GM23338 (cell line): ENCODE data around the gene CXCL6. TPM values are rescaled to one million over a fixed set of nuclear protein-coding genes. Genes with fewer than 3 reads are reported as not detected.

Experiments
- ATAC-seq: fragments of 200-7000 bp; cut with Tn5 transposase; 3 replicates; pipeline ENCODE4 v1.9.1; 2020
- DNase-seq: peaks from one replicate; pipeline ENCODE4 v3.0.0-alpha.2; 2015; ENCODE audit warnings: low spot score
- H2AFZ ChIP-seq: fragments of 200-600 bp; sonication (generic); 2 replicates; pipeline ENCODE4 v1.8.0; 2016; ENCODE audit warnings: antibody characterized with exemption, mild to moderate bottlenecking, moderate library complexity
- H3F3A ChIP-seq: fragments of 200-600 bp; sonication (generic); replicated peaks from 2 replicates; pipeline ENCODE4 v1.8.0; 2017; ENCODE audit warnings: antibody characterized with exemption, mixed run types, low read depth
- H3K27ac ChIP-seq: fragments of 200-600 bp; sonication (generic); 2 replicates; pipeline ENCODE4 v1.6.1; 2016; ENCODE audit warnings: low read depth
- H3K27me3 ChIP-seq: fragments of 200-600 bp; sonication (generic); 2 replicates; pipeline ENCODE4 v1.8.0; 2016; ENCODE audit warnings: mild to moderate bottlenecking, mixed run types, moderate library complexity; ENCODE audit not compliant: insufficient read depth
- H3K36me3 ChIP-seq: fragments of 200-600 bp; sonication (generic); 2 replicates; pipeline ENCODE4 v1.8.0; 2016; ENCODE audit warnings: mild to moderate bottlenecking; ENCODE audit not compliant: insufficient read depth
- H3K4me1 ChIP-seq: fragments of 200-600 bp; sonication (generic); 2 replicates; pipeline ENCODE4 v1.8.0; 2016; ENCODE audit warnings: mild to moderate bottlenecking, moderate library complexity; ENCODE audit not compliant: insufficient read depth
- H3K4me2 ChIP-seq: fragments of 200-600 bp; sonication (generic); 2 replicates; pipeline ENCODE4 v1.7.1; 2017; ENCODE audit warnings: mixed run types
- H3K4me3 ChIP-seq: fragments of 200-600 bp; sonication (generic); 2 replicates; pipeline ENCODE4 v1.6.1; 2016; ENCODE audit warnings: mixed run types
- H3K79me2 ChIP-seq: fragments of 200-600 bp; sonication (generic); replicated peaks from 2 replicates; pipeline ENCODE4 v1.8.0; 2017; ENCODE audit warnings: mild to moderate bottlenecking; ENCODE audit not compliant: insufficient read depth
- H3K9me2 ChIP-seq: fragments of 200-600 bp; sonication (generic); 2 replicates; pipeline ENCODE4 v1.8.0; 2017; ENCODE audit not compliant: insufficient read depth
- H4K20me1 ChIP-seq: fragments of 200-600 bp; sonication (generic); replicated peaks from 2 replicates; pipeline ENCODE4 v1.8.0; 2017; ENCODE audit warnings: mild to moderate bottlenecking; ENCODE audit not compliant: insufficient read depth
- H3K27ac Mint-ChIP-seq: 2 replicates; pipeline ENCODE4 v1.8.0; 2020; ENCODE audit warnings: inconsistent platforms, mild to moderate bottlenecking, moderate library complexity, mixed read lengths
- H3K27me3 Mint-ChIP-seq: 3 replicates; pipeline ENCODE4 v1.8.0; 2022; ENCODE audit warnings: low read depth, mild to moderate bottlenecking, moderate library complexity, mixed read lengths, inconsistent platforms; ENCODE audit not compliant: insufficient read depth, poor library complexity
- H3K36me3 Mint-ChIP-seq: 3 replicates; pipeline ENCODE4 v1.8.0; 2021; ENCODE audit warnings: low read depth, mild to moderate bottlenecking, inconsistent platforms, moderate library complexity, mixed read lengths
- H3K4me1 Mint-ChIP-seq: 3 replicates; pipeline ENCODE4 v1.8.0; 2020; ENCODE audit warnings: mild to moderate bottlenecking, inconsistent platforms, mixed read lengths
- H3K4me3 Mint-ChIP-seq: 3 replicates; pipeline ENCODE4 v1.8.0; 2021; ENCODE audit warnings: moderate library complexity, mild to moderate bottlenecking, inconsistent platforms, mixed read lengths
- H3K9me3 Mint-ChIP-seq: 3 replicates; pipeline ENCODE4 v1.8.0; 2020; ENCODE audit warnings: moderate library complexity, mild to moderate bottlenecking, inconsistent platforms, mixed read lengths
- CREB1 ChIP-seq: fragments of 250-450 bp; sonication (Bioruptor Pico); IDR thresholded peaks from 2 replicates; pipeline ENCODE4 v1.5.0; 2020; ENCODE audit warnings: low read depth, mild to moderate bottlenecking, moderate library complexity
- CTCF ChIP-seq, 2 experiments: fragments of 200-600 bp in 1 of 2; sonication (generic) in 1 of 2; conservative IDR thresholded peaks; 2 replicates each; pipeline versions ENCODE4 v1.5.1 to v1.6.1; 2016 to 2017; ENCODE audit warnings: antibody characterized with exemption in 2 of 2, low read depth in 2 of 2, mild to moderate bottlenecking in 2 of 2, moderate library complexity in 1 of 2
- ETS1 ChIP-seq: IDR thresholded peaks from 2 replicates; pipeline ENCODE4 v1.6.1; 2016; ENCODE audit warnings: antibody characterized with exemption
- EZH2 ChIP-seq: fragments of 200-600 bp; sonication (generic); IDR thresholded peaks from one replicate; pipeline ENCODE4 v1.8.0; 2017; ENCODE audit warnings: antibody characterized with exemption, mild to moderate bottlenecking, low read depth; ENCODE audit not compliant: unreplicated experiment
- EZH2phosphoT487 ChIP-seq: fragments of 200-600 bp; sonication (generic); IDR thresholded peaks from one replicate; pipeline ENCODE4 v1.8.1; 2018; ENCODE audit warnings: antibody characterized with exemption; ENCODE audit not compliant: unreplicated experiment
- JUNB ChIP-seq: IDR thresholded peaks from one replicate; pipeline ENCODE4 v1.6.1; 2016; ENCODE audit warnings: antibody characterized with exemption; ENCODE audit not compliant: unreplicated experiment
- NANOG ChIP-seq: IDR thresholded peaks from 2 replicates; pipeline ENCODE4 v1.6.1; 2016; ENCODE audit warnings: antibody characterized with exemption, borderline replicate concordance
- POLR2AphosphoS5 ChIP-seq: IDR thresholded peaks from 2 replicates; pipeline ENCODE4 v1.6.1; 2016; ENCODE audit warnings: antibody characterized with exemption, low read depth
- REST ChIP-seq: IDR thresholded peaks from one replicate; pipeline ENCODE4 v1.6.1; 2018; ENCODE audit warnings: antibody characterized with exemption; ENCODE audit not compliant: unreplicated experiment
- STAT1 ChIP-seq: IDR thresholded peaks from one replicate; pipeline ENCODE4 v1.6.1; 2016; ENCODE audit warnings: antibody characterized with exemption; ENCODE audit not compliant: unreplicated experiment
- ZNF114 ChIP-seq: fragments of 250-450 bp; sonication (Bioruptor Pico); IDR thresholded peaks from 2 replicates; pipeline ENCODE4 v1.5.0; 2020; ENCODE audit warnings: mild to moderate bottlenecking, moderate library complexity
- ZNF331 ChIP-seq: fragments of 250-450 bp; sonication (Bioruptor Pico); IDR thresholded peaks from 2 replicates; pipeline ENCODE4 v1.5.0; 2020; ENCODE audit warnings: low read depth, mild to moderate bottlenecking, moderate library complexity
- ZNF462 ChIP-seq: fragments of 250-450 bp; sonication (Bioruptor Pico); IDR thresholded peaks from 2 replicates; pipeline ENCODE4 v1.5.0; 2020; ENCODE audit warnings: mild to moderate bottlenecking, moderate library complexity
- polyA plus RNA-seq: library from polyadenylated mRNA; unstranded; fragments of >200 nt; fragmentation: Nextera tagmentation; extraction: Ambion mirVana; gene quantifications from 2 replicates; pipeline ENCODE4 v1.2.1, GENCODE V29; 2016
- total RNA-seq: library from RNA; depleted of rRNA; stranded (reverse); fragments of >200 nt; shearing (Covaris generic); gene quantifications from 2 replicates; pipeline ENCODE4 v1.2.3, GENCODE V29; 2014

Gene CXCL6
- total and polyA plus RNA-seq, 2 experiments from 2014 or later, result 7.2 to 11.8 TPM

GRCh38 chr4:73821325-73821724 is 15.2 kb upstream of the CXCL6 start:
- ATAC-seq, result no peak
- Mint-ChIP-seq H3K27ac (no peak overlapping the region), H3K27me3 (no peaks in the 10 kb centered on the region), H3K36me3 (no peaks in the 10 kb centered on the region; the same call in 2 of the 3 replicates), H3K9me3 (no peaks in the 10 kb centered on the region; the same call in 2 of the 3 replicates), H3K4me3 (no peak overlapping the region), H3K4me1 (peaks cover 11% of the 10 kb centered on the region)
- Histone ChIP-seq H3K27me3 (no peaks in the 10 kb centered on the region), H3K4me2 (no peak overlapping the region), H3K9me2 (peaks cover 14% of the 10 kb centered on the region), H3K79me2 (no peaks in the 10 kb centered on the region), H3K27ac (no peak overlapping the region), H4K20me1 (no peaks in the 10 kb centered on the region), H3F3A (no peaks in the 10 kb centered on the region), H3K4me3 (no peak overlapping the region), H3K36me3 (no peaks in the 10 kb centered on the region), H2AFZ (no peak overlapping the region; the same call in 1 of the 2 replicates), H3K4me1 (peaks cover 10% of the 10 kb centered on the region)
- no peak for DNase-seq
- no peak for TF ChIP-seq JUNB
- TF ChIP-seq NANOG, result no peak
- no peak for TF ChIP-seq STAT1
- TF ChIP-seq REST, result no peak
- no peak for TF ChIP-seq ZNF331 (CRISPR knock-in tag)
- TF ChIP-seq CTCF (conservative IDR thresholded peaks at IDR 0.05; ENCODE audit: low read depth in 2 of 2), result no peak
- no peak for TF ChIP-seq CREB1 (CRISPR knock-in tag)
- no peak for TF ChIP-seq EZH2phosphoT487
- TF ChIP-seq ZNF462 (CRISPR knock-in tag), result no peak
- no peak for TF ChIP-seq ETS1
- no peak for TF ChIP-seq ZNF114 (CRISPR knock-in tag)
- TF ChIP-seq EZH2, result no peak
- no peak for TF ChIP-seq POLR2AphosphoS5
